Thyroid gland (tissue), 4 donors: ENCODE results near the gene MGMT. TPM values are rescaled to one million over a fixed set of nuclear protein-coding genes. Genes with fewer than 3 reads are reported as not detected.

Experiments used
- DNase-seq, 2 donors: peaks; one replicate each; pipeline ENCODE4 v3.0.0-alpha.2; 2019
- H3K27ac ChIP-seq, 3 donors: fragments of 200-600 bp; sonication (generic); 1 replicate in 2 of 3; 2 replicates in 1 of 3; pipeline ENCODE4 v1.5.1; 2016 to 2019; ENCODE audit warnings: mild to moderate bottlenecking in 1 of 3, moderate library complexity in 1 of 3
- H3K27me3 ChIP-seq: fragments of 200-600 bp; sonication (generic); one replicate; pipeline ENCODE4 v1.5.1; 2019
- H3K36me3 ChIP-seq, 2 donors: fragments of 200-600 bp; sonication (generic); one replicate each; pipeline ENCODE4 v1.5.1; 2016 to 2019
- H3K4me1 ChIP-seq, 2 donors: fragments of 200-600 bp; sonication (generic); one replicate each; pipeline ENCODE4 v1.5.1; 2017 to 2019
- H3K4me3 ChIP-seq, 3 donors: fragments of 200-600 bp; sonication (generic); replicated peaks in 1 of 3; 1 replicate in 2 of 3; 2 replicates in 1 of 3; pipeline ENCODE4 v1.5.1; 2016; ENCODE audit warnings: mild to moderate bottlenecking in 1 of 3
- H3K9me3 ChIP-seq: fragments of 200-600 bp; sonication (generic); one replicate; pipeline ENCODE4 v1.5.1; 2017
- CTCF ChIP-seq, 6 experiments: fragments of 200-600 bp in 3 of 6; fragments of 450-650 bp in 3 of 6; sonication (generic) in 3 of 6; IDR thresholded peaks; one replicate each; pipeline ENCODE4 v1.5.1; 2016 to 2019; ENCODE audit warnings: antibody characterized with exemption in 6 of 6, mild to moderate bottlenecking in 2 of 6, inconsistent platforms in 1 of 6, moderate library complexity in 1 of 6
- POLR2A ChIP-seq, 2 donors: fragments of 450-650 bp; IDR thresholded peaks; one replicate each; pipeline ENCODE4 v1.6.1; 2017; ENCODE audit warnings: antibody characterized with exemption in 2 of 2, mild to moderate bottlenecking in 2 of 2, moderate library complexity in 1 of 2
- WGBS, 2 donors: methylation state at CpG; one replicate each; pipeline ENCODE4 v1.1.5; 2017; 5-methylcytosine and 5-hydroxymethylcytosine counted together
- intact Hi-C: fragments of 100-400 bp; cut with DNase I; formaldehyde crosslinking; loops from one replicate; pipeline ENCODE4 v1.15.1; 2023
- total RNA-seq, 4 donors: library from RNA; depleted of rRNA; stranded (reverse); fragments of >200 nt; gene quantifications; one replicate each; pipeline ENCODE4 v1.2.3, GENCODE V29; 2016

The MGMT gene
- total RNA-seq, 4 donors from 2014 or later: 17.6 to 48.7 (median 30.7) TPM

GRCh38 chr10:129440722-129441316 lies 26.2 kb upstream of the MGMT start:
- intact Hi-C loops: no loop called here
- 84 to 94% methylated on average over 6 to 7 of the region's 7 CpGs for WGBS, 2 donors
- DNase-seq: no peak
- H3K36me3 ChIP-seq: no peaks in the 10 kb centered on the region
- no peaks in the 10 kb centered on the region for H3K9me3 ChIP-seq
- H3K4me1 ChIP-seq: no peaks in the 10 kb centered on the region
- H3K27me3 ChIP-seq: no peaks in the 10 kb centered on the region
- H3K27ac ChIP-seq: no peak overlapping the region
- TF ChIP-seq CTCF (IDR thresholded peaks at IDR 0.05) (no peak), POLR2A (IDR thresholded peaks at IDR 0.05) (no peak)
- no peak overlapping the region for H3K4me3 ChIP-seq

- no peaks in the 10 kb centered on the region for H3K9me3 ChIP-seq
- no peaks in the 10 kb centered on the region for H3K36me3 ChIP-seq
- no peak for DNase-seq
- no peaks in the 10 kb centered on the region for H3K4me1 ChIP-seq
- intact Hi-C loops: no loop called here
- TF ChIP-seq CTCF (IDR thresholded peaks at IDR 0.05) (no peak), POLR2A (IDR thresholded peaks at IDR 0.05) (no peak)
- WGBS, 2 donors: 66 to 78% methylated on average over 6 to 9 of the region's 9 CpGs
- H3K27me3 ChIP-seq: no peaks in the 10 kb centered on the region
- no peak overlapping the region for H3K4me3 ChIP-seq
- H3K27ac ChIP-seq: no peak overlapping the region
Measured at GRCh38 chr10:129441372-129442009, 25.6 kb upstream of the MGMT start.

- Histone ChIP-seq H3K4me1 (no peaks in the 10 kb centered on the region), H3K36me3 (no peaks in the 10 kb centered on the region), H3K27me3 (no peaks in the 10 kb centered on the region), H3K9me3 (no peaks in the 10 kb centered on the region), H3K27ac (no peak overlapping the region), H3K4me3 (no peak overlapping the region)
- TF ChIP-seq CTCF (IDR thresholded peaks at IDR 0.05): no peak
- no peak for TF ChIP-seq POLR2A (IDR thresholded peaks at IDR 0.05)
- DNase-seq: no peak
- intact Hi-C loops: no loop called here
- WGBS, 2 donors: 80 to 90% methylated on average over 7 of the region's 7 CpGs
Measured at GRCh38 chr10:129442866-129443265, 24.2 kb upstream of the MGMT start.

GRCh38 chr10:129444359-129444758 lies 22.7 kb upstream of the MGMT start:
- no peak for TF ChIP-seq POLR2A (IDR thresholded peaks at IDR 0.05)
- no peak for TF ChIP-seq CTCF (IDR thresholded peaks at IDR 0.05)
- DNase-seq: no peak
- Histone ChIP-seq H3K4me1 (no peaks in the 10 kb centered on the region), H3K36me3 (no peaks in the 10 kb centered on the region), H3K27me3 (no peaks in the 10 kb centered on the region), H3K9me3 (no peaks in the 10 kb centered on the region), H3K27ac (no peak overlapping the region), H3K4me3 (no peak overlapping the region)
- WGBS, 2 donors: 88% methylated on average over 2 of the region's 2 CpGs
- intact Hi-C loops: no loop called here

- Histone ChIP-seq H3K36me3 (no peaks in the 10 kb centered on the region), H3K9me3 (no peaks in the 10 kb centered on the region), H3K4me1 (no peaks in the 10 kb centered on the region), H3K4me3 (no peak overlapping the region), H3K27me3 (no peaks in the 10 kb centered on the region), H3K27ac (no peak overlapping the region)
- no peak for TF ChIP-seq POLR2A (IDR thresholded peaks at IDR 0.05)
- no peak for TF ChIP-seq CTCF (IDR thresholded peaks at IDR 0.05)
- 85 to 86% methylated on average over 13 of the region's 13 CpGs for WGBS, 2 donors
- intact Hi-C loops: no loop called here
- no peak for DNase-seq
Measured at GRCh38 chr10:129445436-129446182, 21.4 kb upstream of the MGMT start.
